GM18511 (cell line): ENCODE results near the gene ZMYND8.
"Not testable (repeated sequence)": the region's sequence is repeated elsewhere in the genome, so short reads cannot be mapped to it uniquely, and the experiment has no call there.

Source experiments
- ATAC-seq: cut with Tn5 transposase; IDR thresholded peaks from one replicate; pipeline ENCODE4 v1.9.1; 2021; ENCODE audit warnings: mild to moderate bottlenecking, moderate library complexity; ENCODE audit not compliant: unreplicated experiment

The ZMYND8 gene

GRCh38 chr20:47290666-47291430 is 65.7 kb downstream of the ZMYND8 start:
- ATAC-seq = no peak

DNA sequence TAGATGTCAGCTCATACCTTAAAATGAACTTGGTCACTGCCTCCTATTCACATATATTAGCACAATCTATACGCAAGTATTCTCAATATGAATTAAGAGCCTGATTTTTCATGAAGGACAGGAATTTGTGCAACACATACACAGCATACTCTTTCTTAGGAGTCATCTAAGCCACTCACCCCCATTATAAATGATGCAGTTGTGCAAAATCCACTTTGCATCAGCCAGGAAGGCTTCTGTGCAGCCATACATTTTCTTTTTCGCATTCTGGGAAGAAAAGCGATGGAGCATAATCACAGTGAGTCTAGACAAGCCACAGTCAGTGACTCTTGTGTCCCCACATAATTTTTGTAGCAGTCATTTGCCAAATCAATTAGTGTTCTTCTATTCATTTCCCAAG is 66.5 kb downstream of the ZMYND8 start:
- ATAC-seq = no peak

GRCh38 chr20:47289096-47289495 is 67.4 kb downstream of the ZMYND8 start:
- ATAC-seq = no peak

- not testable (repeated sequence) for ATAC-seq
Observed at GRCh38 chr20:47288530-47288929, 68.0 kb downstream of the ZMYND8 start.

- no peak for ATAC-seq
Observed at GRCh38 chr20:47287609-47288144, 68.8 kb downstream of the ZMYND8 start.

- no peak for ATAC-seq
Observed at GRCh38 chr20:47286681-47287080, 69.8 kb downstream of the ZMYND8 start.

DNA sequence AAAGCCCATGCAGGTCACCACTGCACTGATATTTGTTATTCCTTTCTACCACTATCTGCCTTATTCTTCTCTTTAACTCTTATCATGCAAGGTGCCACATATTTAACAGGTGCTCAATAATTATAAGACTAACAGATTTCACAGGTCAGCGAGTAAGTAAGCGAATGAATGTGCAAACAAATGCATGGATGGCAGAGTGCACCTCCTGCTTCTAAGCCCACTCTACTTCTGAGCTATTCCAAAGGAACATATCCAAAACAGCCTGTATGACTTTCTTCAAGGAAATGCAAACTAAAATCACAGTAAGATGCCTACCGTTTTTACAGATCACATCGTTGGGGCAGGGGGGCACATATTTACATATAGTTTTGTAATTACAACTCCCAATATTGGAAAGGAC is 71.3 kb downstream of the ZMYND8 start:
- ATAC-seq = no peak

GRCh38 chr20:47284373-47284772 is 72.1 kb downstream of the ZMYND8 start:
- ATAC-seq = no peak

- ATAC-seq = no peak
Observed at GRCh38 chr20:47283411-47283810, 73.1 kb downstream of the ZMYND8 start.

- no peak for ATAC-seq
Observed at GRCh38 chr20:47282864-47283263, 73.6 kb downstream of the ZMYND8 start.

DNA sequence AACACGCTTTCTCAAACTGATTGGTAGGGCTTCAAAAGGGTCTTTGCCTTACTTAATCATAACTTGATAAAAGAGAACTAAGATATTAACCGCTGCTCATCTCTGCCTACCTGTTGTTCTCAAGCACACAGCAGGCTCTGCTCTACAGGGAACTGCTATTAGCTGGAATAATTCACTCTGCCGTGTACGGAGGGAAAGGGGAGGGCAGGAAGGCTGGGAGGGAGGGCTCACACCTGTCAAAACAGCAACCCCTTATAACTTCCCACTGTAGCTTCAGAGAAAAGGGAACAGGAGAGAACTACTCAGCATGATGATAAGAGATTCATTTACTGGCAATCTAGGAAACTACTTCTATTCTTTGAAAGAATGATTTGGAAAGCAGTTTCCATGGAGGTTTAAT is 75.1 kb downstream of the ZMYND8 start:
- ATAC-seq = no peak

GRCh38 chr20:47280668-47281067 is 75.8 kb downstream of the ZMYND8 start:
- ATAC-seq = no peak

DNA sequence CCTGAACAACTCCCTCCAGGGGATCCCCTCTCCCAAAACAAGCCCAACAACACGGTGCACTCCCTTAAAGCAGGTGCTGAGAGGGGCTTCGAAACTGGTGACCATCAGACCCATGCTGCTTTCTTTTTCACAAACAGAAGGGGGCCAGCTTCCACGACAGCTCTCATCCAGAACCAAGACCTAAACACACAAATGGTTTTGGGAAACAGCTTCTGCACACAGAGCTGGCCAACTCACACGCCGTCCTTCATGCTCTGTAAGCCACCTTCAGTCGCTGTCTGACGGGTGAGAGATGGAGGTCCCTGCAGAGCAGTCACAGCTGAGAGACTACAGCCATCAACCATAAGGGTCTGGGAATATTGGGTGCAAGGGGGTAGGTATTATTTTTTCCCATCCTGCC is 76.3 kb downstream of the ZMYND8 start:
- no peak for ATAC-seq

GRCh38 chr20:47278907-47279348 is 77.6 kb downstream of the ZMYND8 start:
- ATAC-seq = no peak

GRCh38 chr20:47277535-47277872 is 79.0 kb downstream of the ZMYND8 start:
- ATAC-seq = not testable (repeated sequence)

- no peak for ATAC-seq
Observed at GRCh38 chr20:47276851-47277534, 79.5 kb downstream of the ZMYND8 start.

GRCh38 chr20:47276251-47276650 is 80.2 kb downstream of the ZMYND8 start:
- ATAC-seq = no peak

DNA sequence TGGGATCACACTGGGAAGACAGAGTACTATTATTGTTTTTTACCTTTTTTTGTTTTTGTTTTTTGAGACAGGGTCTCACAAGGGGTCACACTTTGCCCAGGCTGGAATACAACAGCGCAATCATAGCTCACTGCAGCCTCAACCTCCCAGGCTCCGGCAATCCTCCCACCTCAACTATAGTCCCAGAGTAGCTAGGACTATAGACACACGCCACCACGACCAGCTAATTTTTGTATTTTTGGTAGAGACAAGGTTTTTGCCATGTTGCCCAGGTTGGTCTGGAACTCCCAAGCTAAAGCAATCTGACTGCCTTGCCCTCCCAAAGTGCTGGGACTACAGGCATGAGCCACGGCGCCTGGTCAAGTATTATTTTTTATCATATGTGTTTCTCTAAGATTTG is 81.0 kb downstream of the ZMYND8 start:
- no peak for ATAC-seq

GRCh38 chr20:47274401-47275108 is 81.9 kb downstream of the ZMYND8 start:
- ATAC-seq = peak; percentile 93

- no peak for ATAC-seq
Observed at GRCh38 chr20:47273591-47274235, 82.8 kb downstream of the ZMYND8 start.
